GM10847 (cell line): Measurements from ENCODE around the gene C5AR1.

Experiments used
- POLR2A ChIP-seq: IDR thresholded peaks from 2 replicates; pipeline ENCODE4 v1.6.1; 2011; ENCODE audit not compliant: insufficient read length; ENCODE audit errors: extremely low read depth

The C5AR1 gene

DNA sequence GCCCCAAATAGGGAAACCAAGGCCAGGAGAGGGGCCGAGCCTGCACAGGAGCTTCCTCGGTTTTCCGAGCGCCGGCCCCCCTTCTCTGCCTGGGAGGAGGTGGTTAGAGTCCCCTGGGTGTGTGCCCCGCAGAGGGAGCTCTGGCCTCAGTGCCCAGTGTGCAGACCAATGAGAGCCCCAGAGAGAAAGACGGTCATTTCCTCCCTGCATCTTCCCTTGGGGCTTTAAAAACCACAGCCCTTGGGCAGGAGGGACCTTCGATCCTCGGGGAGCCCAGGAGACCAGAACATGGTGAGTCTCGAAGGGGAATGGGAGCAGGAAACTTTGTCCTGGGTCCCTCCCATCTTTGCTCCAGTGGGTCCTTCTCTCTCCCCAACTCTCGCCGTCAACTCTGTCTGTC is at the start of gene C5AR1:
C5AR1 (plus strand) TSS at position 254 of the 400 bp plus-strand sequence; CDS start at position 289, 35 bp downstream.
- no peak for TF ChIP-seq POLR2A

GRCh38 chr19:47260476-47260875 is 49.2 kb upstream of the C5AR1 start:
- no peak for TF ChIP-seq POLR2A

GRCh38 chr19:47264629-47265028 is 45.0 kb upstream of the C5AR1 start:
- no peak for TF ChIP-seq POLR2A

DNA sequence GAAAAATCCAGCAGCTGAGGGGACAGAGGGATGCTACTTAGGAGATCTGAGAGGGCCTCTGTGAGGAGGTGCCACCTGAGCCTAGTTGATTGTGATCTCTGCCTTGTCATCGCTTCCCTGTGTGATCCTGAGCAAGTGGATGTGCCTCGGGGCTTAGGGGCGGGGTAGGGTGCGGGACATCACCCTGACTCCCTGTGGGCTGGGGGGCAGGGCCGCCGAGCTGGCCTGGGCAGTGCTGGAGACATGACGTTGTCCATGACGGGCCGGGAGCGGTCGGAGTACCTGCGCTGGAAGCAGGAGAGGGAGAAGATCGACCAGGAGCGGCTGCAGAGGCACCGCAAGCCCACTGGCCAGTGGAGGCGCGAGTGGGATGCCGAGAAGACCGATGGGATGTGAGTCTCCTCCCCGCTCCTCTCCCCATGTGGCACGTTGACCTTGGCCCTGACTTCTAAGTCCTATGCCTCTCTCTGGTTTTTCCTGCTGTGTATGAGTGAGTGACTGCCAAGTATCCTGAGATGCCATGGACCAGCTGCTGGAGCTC is 43.2 kb upstream of the C5AR1 start:
- TF ChIP-seq POLR2A, result no peak

- TF ChIP-seq POLR2A, result no peak
Measured at GRCh38 chr19:47267350-47267759, 42.3 kb upstream of the C5AR1 start.

- no peak for TF ChIP-seq POLR2A
Measured at GRCh38 chr19:47268028-47268427, 41.6 kb upstream of the C5AR1 start.

DNA sequence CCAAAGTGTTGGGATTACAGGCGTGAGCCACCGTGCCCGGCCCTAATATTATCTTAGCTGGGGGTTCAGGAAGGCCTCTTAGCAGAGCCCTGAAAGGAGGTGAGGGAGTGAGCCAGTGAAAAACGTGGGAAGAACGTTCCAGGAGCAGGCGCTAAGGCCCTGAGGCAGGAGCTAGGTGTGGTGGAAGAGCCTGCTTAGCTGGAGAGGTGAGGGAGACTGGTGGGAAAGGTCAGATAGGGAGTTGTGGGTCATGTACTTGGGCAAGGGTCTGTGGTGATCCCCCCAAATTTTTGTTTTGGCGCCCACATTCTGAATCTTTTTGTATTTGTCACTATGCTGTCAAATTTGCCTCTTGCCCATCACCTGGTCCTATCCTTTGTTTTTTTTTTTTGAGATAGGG is 40.1 kb upstream of the C5AR1 start:
- TF ChIP-seq POLR2A, result no peak

DNA sequence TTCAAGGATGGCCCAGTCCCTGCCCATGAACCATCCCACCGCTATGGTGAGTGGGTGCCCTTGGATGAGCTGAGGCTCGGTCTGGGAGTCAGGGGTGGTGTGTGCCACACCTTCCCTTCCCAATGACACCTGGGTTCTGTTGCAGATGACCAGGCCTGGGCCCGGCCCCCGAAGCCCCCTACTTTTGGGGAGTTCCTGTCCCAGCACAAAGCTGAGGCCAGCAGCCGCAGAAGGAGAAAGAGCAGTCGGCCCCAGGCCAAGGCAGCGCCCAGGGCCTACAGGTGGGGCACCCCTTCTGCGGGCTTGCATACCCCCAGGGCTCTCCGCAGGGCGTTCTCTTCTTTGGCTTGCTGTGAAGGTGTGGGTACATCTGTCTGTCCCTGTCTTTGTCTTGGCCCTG is 39.3 kb upstream of the C5AR1 start:
- TF ChIP-seq POLR2A, result no peak

DNA sequence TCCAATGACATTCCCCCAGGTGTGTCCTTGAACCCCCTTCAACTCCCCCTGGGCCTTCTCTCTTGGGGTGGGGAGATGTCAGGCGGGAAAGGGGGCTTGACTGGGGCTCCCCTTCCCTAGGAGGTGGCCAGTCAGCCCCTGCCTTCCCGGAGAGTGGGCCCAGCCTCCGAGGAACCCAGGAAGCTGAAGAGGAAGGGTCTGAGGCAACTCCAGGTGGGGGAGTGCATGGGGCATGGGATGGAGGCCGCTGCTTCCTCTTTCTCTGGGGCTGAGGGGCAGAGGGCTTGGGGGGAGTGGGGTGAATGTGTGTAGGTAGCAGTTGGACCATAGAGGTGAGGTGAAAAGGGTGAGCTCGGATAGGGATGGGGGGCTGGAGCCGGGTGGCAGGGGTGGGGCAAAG is 37.7 kb upstream of the C5AR1 start:
- TF ChIP-seq POLR2A, result no peak

- no peak for TF ChIP-seq POLR2A
Measured at GRCh38 chr19:47272448-47273312, 37.0 kb upstream of the C5AR1 start.

DNA sequence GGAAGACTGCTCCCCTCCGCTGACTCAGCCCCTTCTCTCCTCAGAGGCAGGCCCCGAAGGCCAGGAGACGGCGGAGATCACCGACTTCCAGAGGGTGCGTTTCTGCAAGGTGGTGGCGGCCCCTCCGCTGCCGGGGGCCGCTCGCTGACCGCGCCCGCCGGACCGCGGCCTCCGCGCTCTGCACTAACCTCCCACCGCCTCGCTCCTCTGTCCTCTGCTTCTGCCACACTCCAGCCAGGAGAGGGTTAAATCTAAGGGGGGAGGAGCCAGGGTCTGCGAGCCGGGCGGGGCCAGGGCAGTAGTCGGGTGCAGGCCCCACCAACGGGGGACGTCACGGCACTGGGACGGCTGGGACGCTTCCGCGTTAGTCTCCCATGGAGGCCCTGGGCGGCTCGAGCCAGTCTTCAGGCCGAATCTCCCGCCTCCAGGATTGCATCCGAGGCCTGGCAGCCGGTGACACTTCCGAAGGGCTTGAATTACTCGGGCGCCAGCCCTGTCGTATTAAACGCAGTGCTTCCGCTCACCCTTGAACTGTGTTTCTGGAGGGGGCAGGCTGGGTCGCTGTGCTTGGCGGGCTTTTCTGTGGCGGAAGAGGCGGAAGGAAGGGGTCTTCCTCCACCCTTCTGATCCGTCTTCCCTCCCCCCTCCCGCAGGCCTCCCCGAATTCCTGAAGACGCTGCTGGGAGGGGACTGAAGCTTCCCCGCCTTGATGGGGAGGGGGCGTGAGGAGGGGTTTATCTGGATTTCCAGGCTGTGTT is 36.2 kb upstream of the C5AR1 start:
- TF ChIP-seq POLR2A, result peak; percentile 82

DNA sequence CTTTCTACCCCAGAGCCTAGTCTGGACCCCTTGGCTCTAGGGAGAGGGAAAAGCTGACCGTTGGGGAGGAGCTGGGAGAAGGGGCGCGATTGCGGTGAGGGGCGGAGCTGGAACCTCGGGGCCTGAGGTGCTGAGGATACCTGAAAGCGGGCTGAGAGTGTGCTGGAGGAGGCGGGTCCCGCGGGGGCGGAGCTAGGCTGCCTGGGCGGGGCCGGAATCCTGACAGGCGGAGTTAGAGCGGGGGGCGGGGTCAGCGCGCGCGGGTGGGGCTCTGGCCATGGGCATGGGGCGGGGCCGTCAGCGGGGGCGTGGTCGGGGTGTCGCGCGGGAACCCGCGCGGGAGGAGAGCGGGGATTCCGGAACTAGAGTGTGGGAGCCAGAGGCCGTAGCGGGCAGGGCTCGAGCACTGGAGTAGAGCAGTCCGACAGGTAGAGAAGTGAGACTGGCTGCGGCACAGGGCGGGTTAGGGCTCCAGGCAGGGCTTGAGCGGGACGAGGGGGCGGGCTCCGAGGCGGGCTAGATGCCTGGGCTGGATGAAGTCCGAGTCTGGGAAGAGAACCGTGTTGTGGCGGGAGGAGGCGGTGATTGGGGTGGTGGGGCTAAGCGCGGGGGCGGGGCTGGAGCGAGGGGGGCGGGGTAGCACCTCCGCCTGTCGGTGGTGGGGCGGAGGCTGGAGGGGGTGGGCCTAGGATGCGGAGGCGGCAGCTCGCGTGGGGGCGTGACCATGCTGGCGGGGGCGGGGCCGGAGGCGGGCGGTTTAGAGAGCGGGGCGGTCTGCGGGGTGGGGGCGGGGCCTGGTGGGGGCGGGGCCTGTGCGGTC is 35.4 kb upstream of the C5AR1 start, which contains the start of gene INAFM1:
INAFM1 (plus strand) TSS at position 815 of the 820 bp plus-strand sequence. CDS start 35 bp downstream, outside the sequence.
- TF ChIP-seq POLR2A, result peak; percentile 45

DNA sequence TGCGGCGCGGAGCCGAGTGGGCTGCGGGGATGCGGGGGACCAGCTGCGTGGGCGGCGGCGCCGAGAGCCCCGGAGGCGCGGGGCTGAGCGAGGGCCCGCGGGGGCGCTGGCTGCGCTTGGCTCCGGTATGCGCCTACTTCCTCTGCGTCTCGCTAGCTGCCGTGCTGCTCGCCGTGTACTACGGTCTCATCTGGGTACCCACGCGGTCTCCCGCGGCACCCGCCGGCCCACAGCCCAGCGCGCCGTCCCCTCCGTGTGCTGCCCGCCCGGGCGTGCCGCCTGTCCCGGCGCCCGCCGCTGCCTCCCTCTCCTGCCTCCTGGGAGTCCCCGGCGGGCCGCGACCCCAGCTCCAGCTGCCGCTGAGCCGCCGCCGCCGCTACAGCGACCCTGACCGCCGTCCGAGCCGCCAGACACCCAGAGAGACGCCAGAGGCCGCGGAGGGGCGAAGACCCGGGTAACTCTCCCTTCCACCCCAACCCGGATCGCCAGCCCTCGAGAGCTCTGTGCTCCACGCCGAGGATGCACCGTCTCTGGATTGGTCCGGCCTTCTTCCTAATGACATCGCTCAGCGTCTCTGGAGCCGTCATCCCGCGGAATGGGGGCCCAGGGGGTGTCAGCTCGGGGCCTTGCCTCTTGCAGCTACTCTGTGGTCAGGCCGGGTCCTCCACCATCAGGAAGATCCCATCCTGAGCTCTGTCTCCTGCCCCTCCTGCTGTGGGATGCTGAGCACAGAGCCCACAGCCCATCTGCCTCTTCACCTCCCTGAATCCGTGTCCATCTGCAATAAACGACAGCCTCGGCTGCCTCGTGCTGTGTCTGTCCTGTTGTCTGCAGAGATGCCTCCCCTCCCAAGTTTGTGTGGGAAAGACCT is 34.5 kb upstream of the C5AR1 start:
- TF ChIP-seq POLR2A, result no peak
